Ovary (tissue), 9 donors: ENCODE measurements around the gene GRK4. TPM values are rescaled to one million over a fixed set of nuclear protein-coding genes. Genes with fewer than 3 reads are reported as not detected.

ENCODE experiments used
- DNase-seq, 5 donors: peaks; one replicate each; pipeline ENCODE4 v3.0.0-alpha.2; 2019 to 2020
- H3K27ac ChIP-seq, 2 donors: fragments of 200-600 bp; one replicate each; pipeline versions ENCODE4 v1.5.1 to v1.8.0; 2019 to 2022
- H3K27me3 ChIP-seq: fragments of 200-600 bp; one replicate; pipeline ENCODE4 v1.8.0; 2022
- H3K36me3 ChIP-seq: fragments of 200-600 bp; sonication (generic); one replicate; pipeline ENCODE4 v1.5.1; 2019
- H3K4me1 ChIP-seq: one replicate; pipeline ENCODE4 v1.8.1; 2013; ENCODE audit warnings: mild to moderate bottlenecking, moderate library complexity; ENCODE audit not compliant: insufficient read depth
- H3K4me3 ChIP-seq: fragments of 200-600 bp; sonication (generic); one replicate; pipeline ENCODE4 v1.5.1; 2017
- H3K9me3 ChIP-seq, 2 donors: fragments of 200-600 bp in 1 of 2; sonication (generic) in 1 of 2; one replicate each; pipeline versions ENCODE4 v1.5.1 to v1.8.1; 2013 to 2019; ENCODE audit warnings: mild to moderate bottlenecking in 1 of 2, moderate library complexity in 1 of 2
- EP300 ChIP-seq: sonication (generic); formaldehyde crosslinking; IDR thresholded peaks from one replicate; pipeline ENCODE4 v1.6.1; 2017; ENCODE audit warnings: antibody characterized with exemption
- POLR2A ChIP-seq: fragments of 450-650 bp; IDR thresholded peaks from one replicate; pipeline ENCODE4 v1.6.1; 2017; ENCODE audit warnings: antibody characterized with exemption, mild to moderate bottlenecking, moderate library complexity
- WGBS, 3 donors: extraction: QIAGEN DNeasy Blood & Tissue Kit in 1 of 3; methylation state at CpG; one replicate each; pipeline versions ENCODE4 v1.1.5 to v1.1.7; 2013 to 2017; 5-methylcytosine and 5-hydroxymethylcytosine counted together
- intact Hi-C, 4 donors: fragments of 100-400 bp; cut with DNase I; formaldehyde crosslinking; loops; one replicate each; pipeline versions ENCODE4 v1.11.0 to v1.15.1; 2022 to 2023
- polyA plus RNA-seq, 2 donors: library from polyadenylated mRNA; stranded (reverse); fragments of 200-250 nt in 1 of 2; fragments of 350-450 nt in 1 of 2; fragmentation: Illumina TruSeq in 1 of 2; extraction: RNeasy Lipid Tissue Mini Kit (QIAGEN cat#74804) in 1 of 2; gene quantifications; one replicate each; pipeline ENCODE4 v1.2.3, GENCODE V29; 2013 to 2014
- total RNA-seq, 7 donors: library from RNA; depleted of rRNA in 2 of 7; stranded (reverse); fragments of >200 nt in 2 of 7; fragmentation: NEBNext Ultra II Directional in 3 of 7; extraction: Animal tissue kit (Norgen Biotek cat#: 25700) in 3 of 7; gene quantifications; one replicate each; pipeline versions ENCODE4 v1.1.0 to v1.2.4, GENCODE V29; 2016 to 2023
- TF ChIP-seq, protein P1 (sequence below), 3 donors: fragments of 450-650 bp in 2 of 3; fragments of 200-600 bp in 1 of 3; IDR thresholded peaks; one replicate each; pipeline versions ENCODE4 v1.5.1 to v1.8.0; 2016 to 2022; ENCODE audit warnings: antibody characterized with exemption in 3 of 3, mild to moderate bottlenecking in 1 of 3
- donor health status: DM: no; HTN: no; CAD: no; lungs with moderate emphysema.
- donor health status: DM: no; HTN: no; CAD: no.
- donor health status: Bipolar disorder and iron deficiency.
- donor health status: DM: yes; HTN: yes; CAD: no.
- donor health status: DM: no; HTN: no; CAD: no.
- donor health status: DM: yes; HTN: yes; CAD: no.

GRK4 gene
- total and polyA plus RNA-seq, 9 donors: 3.3 to 17.6 (median 6.9) TPM

DNA sequence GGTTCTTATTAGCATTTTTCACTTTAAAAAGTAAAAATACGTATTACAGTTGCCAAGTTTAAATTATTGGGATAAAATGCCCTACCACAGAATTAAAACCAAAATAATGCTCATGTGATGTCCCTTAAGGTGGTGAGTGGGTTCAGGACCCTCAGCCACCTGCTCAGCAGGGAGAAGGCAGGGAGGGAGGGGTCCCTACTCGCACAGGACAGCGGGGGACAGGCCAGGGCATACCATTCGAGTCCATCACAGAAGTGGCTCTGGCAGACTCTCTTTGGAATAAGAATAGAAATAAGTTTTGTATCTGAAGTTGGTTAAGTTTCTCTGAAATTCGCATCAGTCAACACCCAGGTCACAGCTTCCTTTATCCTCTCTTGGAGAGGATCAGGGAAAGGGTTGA lies 37.9 kb upstream of the GRK4 start:
- Histone ChIP-seq H3K9me3 (no peaks in the 10 kb centered on the region), H3K36me3 (no peaks in the 10 kb centered on the region), H3K27ac (no peak overlapping the region), H3K4me1 (no peaks in the 10 kb centered on the region), H3K4me3 (no peak overlapping the region), H3K27me3 (no peaks in the 10 kb centered on the region)
- 83 to 88% (median 83%) methylated on average over 5 of the region's 5 CpGs for WGBS, 3 donors
- no peak for TF ChIP-seq EP300
- TF ChIP-seq, protein P1, sequence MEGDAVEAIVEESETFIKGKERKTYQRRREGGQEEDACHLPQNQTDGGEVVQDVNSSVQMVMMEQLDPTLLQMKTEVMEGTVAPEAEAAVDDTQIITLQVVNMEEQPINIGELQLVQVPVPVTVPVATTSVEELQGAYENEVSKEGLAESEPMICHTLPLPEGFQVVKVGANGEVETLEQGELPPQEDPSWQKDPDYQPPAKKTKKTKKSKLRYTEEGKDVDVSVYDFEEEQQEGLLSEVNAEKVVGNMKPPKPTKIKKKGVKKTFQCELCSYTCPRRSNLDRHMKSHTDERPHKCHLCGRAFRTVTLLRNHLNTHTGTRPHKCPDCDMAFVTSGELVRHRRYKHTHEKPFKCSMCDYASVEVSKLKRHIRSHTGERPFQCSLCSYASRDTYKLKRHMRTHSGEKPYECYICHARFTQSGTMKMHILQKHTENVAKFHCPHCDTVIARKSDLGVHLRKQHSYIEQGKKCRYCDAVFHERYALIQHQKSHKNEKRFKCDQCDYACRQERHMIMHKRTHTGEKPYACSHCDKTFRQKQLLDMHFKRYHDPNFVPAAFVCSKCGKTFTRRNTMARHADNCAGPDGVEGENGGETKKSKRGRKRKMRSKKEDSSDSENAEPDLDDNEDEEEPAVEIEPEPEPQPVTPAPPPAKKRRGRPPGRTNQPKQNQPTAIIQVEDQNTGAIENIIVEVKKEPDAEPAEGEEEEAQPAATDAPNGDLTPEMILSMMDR (IDR thresholded peaks at IDR 0.05): no peak
- no peak for TF ChIP-seq POLR2A
- DNase-seq: peak in 1 of 5 donors; percentile 9
- intact Hi-C loops: no loop called here

- peak in 2 of 5 donors; percentile 13 to 35 for DNase-seq
- Histone ChIP-seq H3K27ac (no peak overlapping the region), H3K4me1 (no peaks in the 10 kb centered on the region), H3K36me3 (no peaks in the 10 kb centered on the region), H3K27me3 (no peaks in the 10 kb centered on the region), H3K9me3 (no peaks in the 10 kb centered on the region), H3K4me3 (no peak overlapping the region)
- intact Hi-C loops: no loop called here
- 89 to 91% (median 91%) methylated on average over 41 of the region's 41 CpGs for WGBS, 3 donors
- TF ChIP-seq, protein P1 (IDR thresholded peaks at IDR 0.05): no peak
- TF ChIP-seq POLR2A: no peak
- no peak for TF ChIP-seq EP300
Observed at GRCh38 chr4:2925931-2926860, 37.2 kb upstream of the GRK4 start.

GRCh38 chr4:2927016-2927695 lies 36.2 kb upstream of the GRK4 start:
- 89 to 91% (median 90%) methylated on average over 16 to 18 of the region's 18 CpGs for WGBS, 3 donors
- H3K4me3 ChIP-seq: no peak overlapping the region
- intact Hi-C loops: no loop called here
- no peaks in the 10 kb centered on the region for H3K27me3 ChIP-seq
- TF ChIP-seq, protein P1 (IDR thresholded peaks at IDR 0.05): no peak
- TF ChIP-seq POLR2A: no peak
- DNase-seq: peak in 2 of 5 donors; percentile 15 to 27
- H3K9me3 ChIP-seq: no peaks in the 10 kb centered on the region
- H3K27ac ChIP-seq: no peak overlapping the region
- no peaks in the 10 kb centered on the region for H3K36me3 ChIP-seq
- no peaks in the 10 kb centered on the region for H3K4me1 ChIP-seq

DNA sequence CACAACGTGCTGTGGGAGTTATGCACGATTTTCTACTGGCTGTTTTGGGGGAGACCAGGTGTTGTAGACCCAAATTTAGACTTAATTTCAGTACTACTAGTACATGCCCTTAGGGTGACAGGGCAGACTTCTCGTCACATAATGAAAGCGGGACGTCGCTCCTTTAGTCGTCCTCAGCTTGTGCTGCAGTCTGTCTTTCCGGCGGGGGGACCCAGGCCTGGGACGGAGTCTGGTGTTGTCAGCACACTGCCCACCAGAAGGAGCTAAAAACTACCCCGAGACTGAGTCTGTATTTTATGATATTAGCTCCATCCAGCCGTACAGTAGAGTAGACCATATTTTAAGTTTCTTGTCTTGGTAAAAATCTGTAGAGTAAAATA lies 35.7 kb upstream of the GRK4 start:
- 91 to 93% (median 92%) methylated on average over 12 of the region's 12 CpGs for WGBS, 3 donors
- Histone ChIP-seq H3K4me1 (no peaks in the 10 kb centered on the region), H3K36me3 (no peaks in the 10 kb centered on the region), H3K9me3 (no peaks in the 10 kb centered on the region), H3K27me3 (no peaks in the 10 kb centered on the region), H3K27ac (no peak overlapping the region), H3K4me3 (no peak overlapping the region)
- intact Hi-C loops: no loop called here
- TF ChIP-seq, protein P1 (IDR thresholded peaks at IDR 0.05): no peak
- TF ChIP-seq EP300 (no peak), POLR2A (no peak)
- DNase-seq: peak in 2 of 5 donors; percentile 8 to 31
